Adrenal gland (tissue), 5 donors: ENCODE results near the gene CMPK1.

Experiments
- POLR2A ChIP-seq, 2 donors: fragments of 450-650 bp; IDR thresholded peaks; one replicate each; pipeline ENCODE4 v1.6.1; 2017; ENCODE audit warnings: antibody characterized with exemption in 2 of 2, mild to moderate bottlenecking in 2 of 2, moderate library complexity in 1 of 2
- TF ChIP-seq, protein P1 (sequence below), 6 experiments: fragments of 450-650 bp in 4 of 6; fragments of 200-600 bp in 2 of 6; sonication (generic) in 1 of 6; IDR thresholded peaks; 1 replicate in 5 of 6; 2 replicates in 1 of 6; pipeline versions ENCODE4 v1.5.1 to v1.8.0; 2016 to 2021; ENCODE audit warnings: antibody characterized with exemption in 6 of 6, mild to moderate bottlenecking in 2 of 6, moderate library complexity in 1 of 6
- donor health status: DM: no; HTN: no; CAD: no.

DNA sequence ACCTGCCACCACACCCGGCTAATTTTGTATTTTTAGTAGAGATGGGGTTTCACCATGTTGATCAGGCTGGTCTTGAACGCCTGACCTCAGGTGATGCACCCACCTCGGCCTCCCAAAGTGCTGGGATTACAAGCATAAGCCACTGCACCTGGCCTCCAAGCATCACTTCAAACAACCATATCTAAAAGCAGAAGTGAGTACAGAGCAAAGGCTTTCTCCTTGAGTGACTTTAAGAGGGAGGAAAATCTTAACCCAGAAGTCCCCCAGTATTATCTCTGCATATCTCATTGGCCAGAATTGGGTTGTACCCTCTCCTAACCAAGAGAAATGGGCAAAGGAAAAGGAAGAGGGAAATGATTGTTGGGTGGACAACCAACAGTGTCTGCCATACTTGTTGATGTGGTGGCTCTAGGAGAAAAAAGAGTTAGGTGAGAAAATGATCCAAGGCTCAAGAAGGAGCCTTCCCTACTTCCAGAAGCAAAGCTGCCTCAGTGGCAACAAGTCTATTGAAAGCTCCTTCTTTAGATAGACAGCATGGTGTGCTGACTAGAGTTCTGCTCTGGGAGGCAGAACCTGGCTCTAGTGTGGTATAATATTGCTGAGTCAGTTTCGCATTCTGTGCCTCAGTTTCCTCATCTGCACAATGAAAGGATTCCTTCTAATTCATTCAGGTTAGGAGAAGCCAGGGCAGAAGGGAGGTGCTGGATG, 65.7 kb downstream of the CMPK1 start:
- TF ChIP-seq, protein P1, sequence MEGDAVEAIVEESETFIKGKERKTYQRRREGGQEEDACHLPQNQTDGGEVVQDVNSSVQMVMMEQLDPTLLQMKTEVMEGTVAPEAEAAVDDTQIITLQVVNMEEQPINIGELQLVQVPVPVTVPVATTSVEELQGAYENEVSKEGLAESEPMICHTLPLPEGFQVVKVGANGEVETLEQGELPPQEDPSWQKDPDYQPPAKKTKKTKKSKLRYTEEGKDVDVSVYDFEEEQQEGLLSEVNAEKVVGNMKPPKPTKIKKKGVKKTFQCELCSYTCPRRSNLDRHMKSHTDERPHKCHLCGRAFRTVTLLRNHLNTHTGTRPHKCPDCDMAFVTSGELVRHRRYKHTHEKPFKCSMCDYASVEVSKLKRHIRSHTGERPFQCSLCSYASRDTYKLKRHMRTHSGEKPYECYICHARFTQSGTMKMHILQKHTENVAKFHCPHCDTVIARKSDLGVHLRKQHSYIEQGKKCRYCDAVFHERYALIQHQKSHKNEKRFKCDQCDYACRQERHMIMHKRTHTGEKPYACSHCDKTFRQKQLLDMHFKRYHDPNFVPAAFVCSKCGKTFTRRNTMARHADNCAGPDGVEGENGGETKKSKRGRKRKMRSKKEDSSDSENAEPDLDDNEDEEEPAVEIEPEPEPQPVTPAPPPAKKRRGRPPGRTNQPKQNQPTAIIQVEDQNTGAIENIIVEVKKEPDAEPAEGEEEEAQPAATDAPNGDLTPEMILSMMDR (IDR thresholded peaks at IDR 0.05): no peak
- TF ChIP-seq POLR2A (IDR thresholded peaks at IDR 0.05): no peak
